Measurements from ENCODE around the gene ADAMTSL2. TPM values are rescaled to one million over a fixed set of nuclear protein-coding genes. Genes with fewer than 3 reads are reported as not detected.

Gene ADAMTSL2
- total RNA-seq, 1 donor from 2014 or later: 0.88 TPM

DNA sequence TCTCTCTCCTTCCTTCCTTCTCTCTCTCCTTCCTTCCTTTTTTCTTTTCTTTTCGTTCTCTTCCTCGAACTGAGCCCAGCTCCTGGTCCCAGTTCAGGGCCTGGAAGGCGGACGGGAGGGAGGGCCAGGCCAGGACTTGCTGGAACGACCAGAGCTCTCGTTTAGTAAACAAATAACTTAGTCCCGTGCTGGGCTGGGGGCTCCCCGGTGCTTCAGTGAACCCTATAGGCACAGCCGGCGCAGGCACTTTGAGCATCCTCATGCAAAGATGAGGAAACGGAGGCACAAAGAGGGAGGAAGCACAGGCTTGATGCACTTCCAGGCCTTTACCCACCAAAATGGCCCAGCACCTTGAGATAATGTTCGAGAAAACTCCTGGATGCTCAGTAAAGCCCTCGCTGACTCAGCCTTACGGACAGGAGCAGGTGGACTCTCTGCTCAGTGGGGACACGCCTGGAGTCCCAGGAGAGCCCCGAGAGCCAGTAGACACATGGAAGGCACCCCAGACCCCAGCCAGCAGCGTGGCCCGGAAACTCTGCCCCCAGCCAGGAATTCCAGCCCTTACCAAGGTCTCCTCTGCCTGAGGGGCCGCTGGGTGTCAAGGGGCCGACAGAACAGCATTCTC, 55.8 kb downstream of the ADAMTSL2 start:
- no peak for ATAC-seq

DNA sequence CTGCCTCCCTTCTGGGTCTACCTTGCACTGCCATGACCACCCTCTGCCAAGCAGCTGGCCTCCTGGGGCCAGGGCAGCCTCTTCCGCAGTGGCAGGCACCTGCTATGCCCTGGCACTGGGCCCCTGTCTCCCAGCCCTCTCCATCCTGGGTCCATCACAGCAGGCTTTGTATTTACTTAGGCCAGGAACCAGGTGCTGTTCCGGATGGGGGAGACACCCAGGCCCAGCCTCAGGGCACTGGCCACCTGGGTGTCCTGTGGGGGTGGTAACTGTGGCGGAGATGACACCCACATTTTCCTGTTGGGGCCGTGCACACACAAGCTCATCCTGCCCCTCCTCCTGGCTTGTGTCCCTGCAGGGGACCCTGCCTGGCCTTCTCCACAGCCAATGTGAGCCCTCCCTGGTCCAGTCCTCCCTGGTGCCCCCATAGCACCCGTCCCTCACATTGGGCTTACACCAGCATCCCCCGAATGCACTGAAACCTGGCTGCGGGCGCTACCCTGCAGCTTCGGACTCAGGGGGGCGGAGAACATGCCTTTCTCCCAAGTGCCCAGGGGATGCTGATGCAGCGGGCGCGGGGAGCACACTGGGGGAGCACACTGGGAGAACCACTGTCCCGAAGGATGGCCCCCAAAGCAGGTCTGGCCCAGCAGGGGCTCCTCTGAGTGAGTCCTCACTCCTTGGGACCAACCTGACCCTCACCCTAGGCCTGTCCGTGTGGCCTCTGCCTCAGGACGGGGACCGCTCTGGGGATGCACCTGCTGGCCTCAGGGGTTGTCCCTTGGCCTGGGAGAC, 56.8 kb downstream of the ADAMTSL2 start:
- no peak for ATAC-seq

DNA sequence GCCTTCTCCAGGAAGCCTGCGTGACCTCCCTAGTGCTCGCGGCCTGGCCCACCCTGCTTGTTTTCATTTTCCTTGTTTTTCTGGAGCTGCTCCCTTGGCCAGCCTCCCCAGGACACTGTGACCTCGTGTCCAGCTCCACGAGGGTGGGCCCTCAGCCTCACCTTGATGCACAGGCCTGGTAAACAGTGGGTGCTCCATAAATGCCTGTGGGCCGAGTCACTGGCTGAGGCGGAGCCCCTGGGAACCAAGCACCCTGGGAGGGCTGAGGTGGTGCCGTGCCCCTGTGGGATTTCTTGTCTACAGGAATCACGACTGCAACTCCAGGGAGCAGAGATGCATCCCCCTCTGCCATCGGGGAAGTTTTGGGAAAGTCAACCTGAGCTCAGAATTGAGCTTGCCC, 57.5 kb downstream of the ADAMTSL2 start:
- ATAC-seq: no peak

DNA sequence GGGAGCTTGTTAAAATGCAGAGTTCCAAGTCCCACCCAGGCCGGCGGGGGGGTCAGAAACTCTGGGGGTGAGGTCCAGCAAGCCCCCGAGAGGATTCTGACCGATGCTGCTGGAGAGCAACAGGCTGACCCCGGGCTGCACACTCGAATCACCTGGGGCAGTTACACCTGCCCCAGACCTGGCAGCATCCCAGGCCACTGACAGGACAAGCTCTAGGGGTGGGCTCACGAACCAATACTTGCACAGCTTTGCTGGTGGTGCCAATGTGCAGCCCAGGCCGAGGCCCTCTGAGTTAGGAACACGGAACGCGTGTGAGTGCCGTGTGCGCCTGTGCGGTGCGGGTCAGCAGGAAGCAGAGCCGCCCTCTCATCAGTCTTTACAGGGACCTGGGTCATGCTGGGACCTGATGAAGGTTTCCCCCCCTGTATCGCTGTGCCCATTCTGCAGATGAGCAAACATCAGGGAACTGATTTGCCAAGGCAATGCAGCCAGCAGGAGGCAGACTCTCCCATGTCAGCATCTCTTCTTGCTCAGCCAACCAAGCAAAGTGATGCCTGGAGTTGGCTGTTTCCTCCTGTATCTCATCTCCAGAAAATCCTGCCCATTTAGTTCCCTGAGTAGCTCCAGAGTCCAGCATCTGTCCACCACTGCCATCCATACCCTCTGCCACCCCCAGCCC, 58.4 kb downstream of the ADAMTSL2 start:
- no peak for ATAC-seq

DNA sequence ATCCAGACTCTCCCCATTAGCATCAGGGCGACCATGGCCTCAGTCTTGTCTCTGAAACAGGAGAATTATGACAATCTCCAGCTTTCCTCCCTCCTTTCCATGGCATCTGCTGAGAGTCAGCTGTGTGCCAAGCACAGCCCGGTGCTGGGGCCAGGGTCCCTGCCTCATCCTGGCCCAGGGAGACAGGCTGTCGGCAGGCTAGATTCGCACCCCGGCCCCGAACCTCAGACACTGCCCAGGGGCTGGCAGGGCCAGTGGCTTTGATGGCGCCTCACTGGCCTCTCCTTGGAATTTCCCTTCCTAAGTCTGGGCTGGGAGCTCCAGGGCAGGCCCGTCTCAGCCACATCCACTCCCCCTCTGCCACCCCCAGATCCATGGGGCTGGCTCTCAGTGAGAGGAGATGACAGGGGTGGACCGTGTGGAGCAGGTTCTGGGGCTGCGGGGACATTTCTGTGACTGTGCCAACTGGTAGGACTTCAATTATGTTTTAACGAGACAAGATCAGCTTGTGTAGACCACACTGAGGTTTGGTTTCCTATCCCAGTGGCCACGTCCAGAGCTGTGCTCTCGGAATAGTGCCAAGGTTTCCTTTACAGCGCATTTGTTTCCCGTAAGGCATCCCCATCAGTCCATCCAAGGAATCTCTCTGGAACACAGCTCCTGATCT, 59.2 kb downstream of the ADAMTSL2 start:
- no peak for ATAC-seq

DNA sequence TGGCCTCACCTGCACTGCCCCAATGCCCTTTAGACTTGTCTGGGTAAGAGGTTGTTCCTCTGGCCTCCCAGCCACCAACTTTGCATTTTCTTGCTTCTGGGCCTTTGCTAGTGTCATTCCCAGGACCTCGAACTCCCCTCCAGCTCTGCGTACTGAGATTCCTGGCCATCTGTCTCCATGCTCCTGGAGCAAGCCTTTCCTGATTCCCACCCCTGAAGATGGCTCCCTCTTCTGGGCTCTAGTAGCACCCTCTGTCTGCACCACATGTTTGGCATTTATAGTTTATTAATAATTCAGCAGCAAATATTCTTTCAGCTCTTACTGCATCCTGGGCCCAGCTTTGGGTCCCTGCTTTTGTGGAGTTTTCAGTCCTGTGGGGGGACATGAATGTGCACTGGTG, 59.8 kb downstream of the ADAMTSL2 start:
- ATAC-seq: no peak

DNA sequence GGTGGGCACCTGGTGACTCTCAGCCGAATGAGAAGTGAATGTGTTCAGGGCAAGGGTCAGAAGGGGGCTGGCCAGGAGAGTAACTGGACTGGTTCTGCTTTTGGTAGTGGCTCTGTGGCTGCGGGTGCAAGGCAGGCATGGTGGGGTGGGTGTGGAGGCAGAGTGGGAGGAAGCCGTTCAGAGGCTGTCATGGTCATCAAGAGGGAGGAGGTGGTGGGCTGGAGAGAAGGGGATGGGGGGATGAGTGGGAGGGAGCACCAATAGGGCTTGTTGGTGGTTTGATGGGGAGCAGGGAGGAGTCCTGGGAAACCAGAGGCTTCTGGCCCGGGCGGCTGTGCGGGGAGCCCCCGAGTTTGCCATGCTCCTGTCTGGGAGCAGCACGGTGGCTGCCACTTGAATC, 61.4 kb downstream of the ADAMTSL2 start:
- no peak for ATAC-seq

DNA sequence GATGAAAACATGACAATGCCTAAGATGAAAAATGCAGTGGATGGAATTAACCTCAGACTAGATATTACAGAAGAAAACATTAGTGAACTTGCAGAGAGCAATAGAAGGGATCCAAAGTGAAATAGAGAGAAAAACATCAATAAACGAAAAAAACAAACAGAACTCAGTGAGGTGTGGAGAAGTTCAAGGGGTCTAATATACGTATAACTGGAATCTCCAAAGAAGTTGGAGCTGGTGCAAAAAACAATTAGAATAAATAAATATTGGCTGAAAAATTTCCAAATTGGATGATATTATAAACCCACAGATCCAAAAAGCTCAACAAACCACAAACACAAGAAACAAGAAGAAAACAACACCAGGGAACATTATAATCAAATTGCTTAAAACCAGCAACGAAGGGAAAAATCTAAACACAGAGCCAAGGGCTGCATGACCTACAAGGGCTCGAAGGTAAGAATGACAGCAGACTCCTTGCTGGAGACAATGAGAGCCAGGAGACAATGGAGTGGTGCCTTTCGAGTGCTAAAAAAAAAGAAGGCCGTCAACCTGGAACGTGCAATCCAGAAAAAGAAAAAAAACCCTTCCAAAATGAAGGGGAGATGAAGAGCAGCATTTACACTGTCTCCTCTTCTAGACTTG, 62.9 kb downstream of the ADAMTSL2 start:
- no peak for ATAC-seq

DNA sequence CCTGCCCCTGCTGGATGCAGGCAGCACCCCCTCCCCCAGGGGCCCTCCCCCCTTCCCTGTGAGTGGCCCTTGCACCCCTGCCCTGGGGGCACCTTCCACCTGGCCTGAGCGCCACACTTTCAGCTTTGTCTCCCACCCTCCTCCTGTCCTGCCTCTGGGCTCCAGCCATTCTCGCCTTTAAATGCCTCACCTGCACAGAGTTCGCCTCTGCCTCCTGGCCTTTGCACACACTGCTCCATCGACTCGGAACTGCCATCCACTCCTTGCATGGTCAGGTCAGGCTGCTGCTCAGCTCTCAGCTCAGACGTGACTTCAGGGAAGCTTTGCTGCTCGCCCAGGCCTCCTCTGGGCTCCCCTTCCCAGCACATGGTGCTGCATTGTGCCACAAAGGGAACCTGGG, 64.5 kb downstream of the ADAMTSL2 start:
- no peak for ATAC-seq

DNA sequence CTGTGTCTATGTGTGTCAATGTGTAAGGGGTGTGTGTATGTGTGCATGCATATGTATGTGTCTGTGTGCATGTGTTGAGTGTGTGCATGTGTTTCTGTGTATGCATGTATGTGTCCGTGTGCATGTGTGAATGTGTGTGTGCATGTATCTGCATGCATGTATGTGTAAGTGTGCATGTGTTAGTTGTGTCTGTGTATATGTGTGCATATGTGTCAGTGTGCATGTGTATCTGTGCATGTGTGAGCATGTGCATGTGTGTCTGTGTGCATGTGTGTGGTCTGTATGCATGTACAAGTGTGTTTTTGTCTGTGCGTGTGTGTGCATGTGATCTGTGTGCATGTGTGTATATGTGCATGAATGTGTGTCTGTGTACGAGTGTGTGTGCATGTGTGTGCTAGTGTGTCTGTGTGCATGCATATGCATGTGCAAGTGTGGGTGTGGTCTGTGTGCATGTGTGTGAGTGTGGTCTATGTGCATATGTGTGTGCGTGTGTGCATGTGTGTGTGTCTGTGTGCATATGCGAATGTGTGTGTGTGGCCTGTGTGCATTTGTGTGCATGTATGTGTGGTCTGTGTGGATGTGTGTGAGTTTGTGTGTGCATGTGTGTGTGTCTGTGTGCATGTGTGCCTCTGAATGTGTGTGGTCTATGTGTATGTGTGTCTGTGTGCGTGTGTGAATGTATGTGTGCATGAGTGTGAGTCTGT, 65.1 kb downstream of the ADAMTSL2 start:
- no peak for ATAC-seq

DNA sequence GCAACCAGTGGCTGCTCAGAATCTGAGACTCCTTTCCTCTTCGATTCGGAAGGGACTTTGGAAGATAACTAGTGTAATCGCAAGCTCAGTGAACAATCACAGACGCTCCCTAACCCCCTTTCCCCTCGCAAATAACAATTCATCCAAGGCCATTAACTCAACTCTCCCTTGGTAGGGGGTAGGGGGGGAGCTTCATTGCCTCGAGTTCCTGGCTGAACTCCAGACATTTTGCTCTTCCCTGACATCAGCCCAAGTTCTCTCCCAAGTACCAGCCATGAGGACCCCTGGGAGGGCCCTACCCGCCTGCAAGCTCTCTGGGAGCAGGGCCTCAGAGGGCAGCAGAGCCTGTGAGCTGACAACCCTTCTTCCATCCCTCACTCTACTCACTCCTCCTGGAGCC, 66.2 kb downstream of the ADAMTSL2 start:
- ATAC-seq: no peak

DNA sequence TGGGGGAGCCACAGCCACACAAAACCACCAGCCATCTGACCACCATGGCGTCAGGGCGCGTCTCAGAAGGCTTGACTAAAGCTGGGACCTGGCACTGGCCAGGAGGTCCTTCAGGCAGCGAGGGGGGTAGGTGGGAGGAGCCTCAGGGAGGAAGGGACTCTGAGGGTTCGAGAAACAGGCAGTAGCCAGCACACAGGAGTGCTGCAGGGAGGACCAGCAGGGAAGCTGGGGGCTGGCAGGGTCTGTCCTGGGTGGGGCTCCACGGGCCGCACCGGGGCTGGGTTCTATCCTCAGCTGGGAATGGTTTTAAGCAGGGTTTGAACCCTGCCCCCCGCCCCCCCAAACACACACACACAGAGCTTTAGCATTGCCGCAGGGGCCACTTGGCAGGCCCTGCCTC, 67.2 kb downstream of the ADAMTSL2 start:
- ATAC-seq: no peak

DNA sequence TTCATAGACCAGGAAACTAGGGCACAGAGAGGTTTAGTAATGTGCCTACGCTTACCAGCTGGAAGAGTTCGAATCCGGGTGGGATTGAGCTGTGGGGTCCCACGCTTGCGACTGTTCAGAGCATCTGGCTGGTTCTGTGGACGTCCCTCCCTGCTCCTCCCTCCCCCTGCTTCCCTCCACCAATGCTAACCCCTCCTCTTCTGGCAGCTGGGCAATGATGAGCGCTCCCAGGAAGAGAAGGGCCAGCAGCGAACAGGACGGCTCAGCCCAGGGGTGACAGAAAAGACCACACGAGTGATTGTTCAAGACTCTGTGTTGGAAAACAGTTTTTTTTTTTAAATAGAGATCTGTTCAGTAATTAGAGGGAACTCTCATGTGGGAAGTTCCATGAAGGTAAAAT, 67.8 kb downstream of the ADAMTSL2 start:
- ATAC-seq: no peak

DNA sequence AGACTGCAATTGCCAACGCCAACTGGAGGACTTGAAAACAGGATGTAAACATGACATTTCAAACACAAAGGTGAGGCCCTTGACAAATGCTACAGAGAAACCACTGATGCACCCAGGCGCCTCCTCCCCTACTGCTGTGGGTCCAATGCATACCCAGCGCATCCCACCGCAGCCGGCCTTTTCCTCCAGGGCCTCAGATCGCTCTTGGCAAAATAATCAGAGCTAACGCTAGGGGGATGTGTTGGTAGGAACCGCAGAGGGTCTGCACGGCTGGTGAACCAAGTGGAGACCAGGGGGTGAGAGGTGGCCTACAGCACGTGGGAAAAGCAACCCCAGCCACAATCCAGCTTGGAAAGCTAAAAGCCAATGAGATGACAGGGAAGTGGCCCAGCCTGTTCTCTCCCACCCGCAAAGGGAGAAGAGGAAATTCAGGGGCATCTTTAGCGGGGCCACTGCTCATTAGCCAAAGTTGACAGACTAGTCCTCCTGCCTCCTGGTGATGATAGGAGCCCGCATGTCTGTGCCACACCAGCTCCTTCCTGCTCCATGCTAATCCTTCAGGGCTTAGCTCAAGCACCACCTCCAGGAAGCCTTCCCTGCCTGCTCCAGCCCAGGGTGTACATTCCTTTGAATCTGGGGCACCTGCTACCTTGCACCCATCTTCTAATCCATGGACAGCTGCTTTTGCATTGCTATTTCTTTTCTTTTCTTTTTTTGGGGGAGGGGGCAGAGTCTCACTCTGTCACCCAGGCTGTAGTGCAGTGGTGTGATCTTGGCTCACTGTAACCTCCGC, 68.8 kb downstream of the ADAMTSL2 start:
- no peak for ATAC-seq

DNA sequence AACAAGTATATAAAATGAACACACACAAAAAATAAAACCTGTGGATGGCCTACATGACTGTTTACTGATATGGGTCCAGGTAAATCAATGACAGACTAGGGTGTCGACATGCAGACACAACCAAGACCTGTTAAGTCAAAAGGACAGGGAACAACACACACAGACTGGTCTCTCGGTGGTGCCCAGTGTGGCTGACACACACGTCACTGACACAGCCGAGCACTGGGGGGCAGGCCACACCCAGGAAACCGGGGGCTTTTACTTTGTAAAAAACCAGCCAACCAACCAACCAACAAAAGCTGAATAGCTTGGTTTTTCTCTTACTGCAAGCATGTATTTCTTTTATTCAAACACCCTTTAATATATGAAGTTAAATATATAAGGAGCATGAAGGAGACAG, 69.7 kb downstream of the ADAMTSL2 start:
- ATAC-seq: no peak

DNA sequence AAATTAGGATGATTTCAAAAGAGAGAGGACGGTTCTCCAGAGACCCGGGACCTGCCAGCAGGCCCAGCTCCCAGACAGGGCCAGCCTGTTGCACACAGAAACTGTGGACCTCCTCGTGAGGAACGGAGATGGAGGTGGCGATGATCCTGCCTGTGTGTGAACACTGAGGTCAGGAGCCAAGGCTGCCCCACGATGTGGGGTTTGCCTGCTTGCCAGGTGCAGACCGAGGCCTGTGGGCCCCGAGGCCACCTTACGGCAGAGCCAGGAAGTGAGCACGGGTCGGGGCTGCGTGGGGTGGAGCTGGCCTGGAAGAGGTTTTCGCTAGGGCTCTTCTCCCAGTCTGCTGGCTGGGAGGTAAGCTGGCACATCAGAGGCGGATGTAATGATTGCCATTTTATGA, 70.4 kb downstream of the ADAMTSL2 start:
- no peak for ATAC-seq

DNA sequence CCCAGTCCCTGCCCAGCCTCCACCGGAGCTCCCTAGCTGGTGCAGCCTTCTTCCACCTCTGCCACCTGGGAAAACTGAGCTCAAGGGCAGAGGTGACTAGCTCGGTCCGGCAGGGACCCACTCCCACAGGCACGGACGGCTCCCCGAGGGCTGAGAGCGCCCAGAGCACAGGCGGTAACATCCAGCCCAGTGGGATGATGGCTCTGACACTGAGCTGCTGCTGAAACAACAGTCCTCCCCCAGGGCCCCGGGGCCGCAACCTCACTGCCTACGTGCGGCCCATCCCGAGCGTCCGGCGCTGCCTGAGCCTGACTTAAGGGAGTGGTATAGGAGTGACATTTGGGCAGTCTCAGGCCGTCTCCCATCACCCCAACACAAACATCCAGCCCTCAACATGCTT, 70.9 kb downstream of the ADAMTSL2 start:
- no peak for ATAC-seq

DNA sequence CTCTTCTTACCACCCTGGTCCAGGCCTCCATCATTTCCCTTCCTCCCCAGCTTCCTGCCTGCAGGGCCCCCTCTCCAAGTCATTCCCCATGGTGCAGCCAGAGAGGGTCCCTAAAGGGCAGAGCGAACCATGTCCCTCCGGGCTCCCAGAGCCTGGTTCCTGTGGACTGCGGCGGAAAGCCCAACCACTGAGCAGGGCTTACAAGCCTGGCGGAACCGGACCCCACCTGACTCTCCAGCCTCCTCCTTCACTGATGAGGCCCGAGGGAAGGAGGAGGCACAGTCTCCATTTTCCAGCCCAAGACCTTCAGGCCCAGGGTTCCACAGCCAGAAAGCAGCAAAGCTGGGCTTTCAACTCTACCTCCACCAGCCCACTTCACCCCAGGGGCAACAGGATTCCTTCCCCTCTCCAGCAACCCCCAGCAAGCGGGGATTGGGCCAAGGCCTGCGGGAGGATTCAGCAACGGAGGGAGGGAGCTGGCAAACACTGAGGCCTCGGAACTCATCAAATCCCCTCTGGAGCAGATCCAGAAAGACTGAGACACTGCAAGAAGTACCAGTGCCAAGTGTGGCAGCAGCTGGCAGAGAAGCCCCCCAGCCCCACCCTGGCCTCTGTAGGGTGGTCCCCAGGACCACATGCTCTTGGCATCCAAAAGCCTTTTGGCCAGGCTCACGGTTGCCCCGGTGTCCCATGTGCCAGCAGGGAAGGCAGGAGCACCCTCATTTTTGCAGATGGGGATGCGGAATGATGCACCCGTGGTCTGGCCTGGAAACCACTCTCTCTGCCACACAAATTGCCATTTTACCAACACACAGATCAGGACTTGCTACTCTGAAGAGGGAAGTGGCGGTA, 71.6 kb downstream of the ADAMTSL2 start:
- ATAC-seq: no peak

DNA sequence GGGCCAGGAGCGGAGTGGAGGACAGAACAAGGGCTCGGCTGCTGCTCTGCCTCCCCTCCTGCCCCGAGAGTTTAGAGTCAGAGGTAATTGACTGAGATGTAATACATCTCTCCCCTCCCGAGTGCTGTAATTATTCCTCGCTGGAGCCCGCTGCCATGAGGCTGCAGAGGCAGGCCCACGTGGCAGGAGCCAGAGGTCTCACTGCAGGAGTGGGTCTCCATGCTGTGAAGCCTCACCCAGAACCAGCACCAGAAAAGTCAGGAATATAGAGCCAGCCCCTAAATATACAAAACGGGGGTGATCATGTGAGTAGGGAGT, 72.2 kb downstream of the ADAMTSL2 start:
- no peak for ATAC-seq

DNA sequence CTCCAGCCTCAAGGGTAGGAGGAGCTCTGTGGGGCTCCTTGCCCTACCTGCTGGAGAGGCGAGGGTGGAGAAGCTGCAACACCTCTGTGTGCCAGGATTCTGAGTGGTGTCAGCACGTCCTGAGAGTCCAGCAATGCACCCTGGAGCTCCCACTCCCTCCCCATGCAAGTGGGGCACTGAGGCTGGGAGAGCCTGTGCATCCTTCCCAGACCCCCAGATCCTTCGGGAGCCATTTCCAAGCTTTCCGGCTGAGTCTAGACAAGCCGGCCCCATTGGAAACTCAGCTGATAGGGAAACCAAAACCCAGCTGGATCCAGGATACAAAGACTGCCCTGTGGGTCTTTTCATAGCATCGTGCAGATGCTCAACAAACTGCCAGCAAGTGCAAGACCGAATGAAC, 72.9 kb downstream of the ADAMTSL2 start:
- ATAC-seq: no peak

DNA sequence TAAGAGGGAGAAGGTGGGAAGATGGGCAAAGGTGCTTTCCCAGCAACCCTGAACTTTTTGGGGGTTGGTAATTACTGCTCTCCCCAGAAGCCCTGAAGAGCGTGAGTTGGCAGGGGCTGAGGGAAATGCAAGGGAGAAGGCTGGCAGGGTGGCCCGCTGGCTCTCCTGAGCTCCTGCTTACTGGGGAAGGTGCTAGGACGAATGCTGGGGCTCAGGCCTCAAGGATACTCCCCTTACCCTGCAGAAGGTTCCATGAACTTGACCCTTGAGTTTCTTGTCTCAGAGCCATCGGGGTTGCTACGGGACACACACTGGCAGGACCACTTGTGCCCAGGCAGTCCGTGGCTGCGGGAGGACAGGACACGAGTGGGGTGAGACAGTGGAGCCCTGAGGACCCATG, 73.5 kb downstream of the ADAMTSL2 start:
- no peak for ATAC-seq

Measured in esophagus mucosa (tissue), 1 donor.